ENCODE data around the gene FBN1.

- no peak for TF ChIP-seq ZZZ3 (IDR thresholded peaks at IDR 0.05; ENCODE audit: control insufficient read depth, insufficient read length, low read depth)
- TF ChIP-seq HCFC1 (IDR thresholded peaks at IDR 0.05; ENCODE audit: low read length) = no peak
- TF ChIP-seq, protein P1, sequence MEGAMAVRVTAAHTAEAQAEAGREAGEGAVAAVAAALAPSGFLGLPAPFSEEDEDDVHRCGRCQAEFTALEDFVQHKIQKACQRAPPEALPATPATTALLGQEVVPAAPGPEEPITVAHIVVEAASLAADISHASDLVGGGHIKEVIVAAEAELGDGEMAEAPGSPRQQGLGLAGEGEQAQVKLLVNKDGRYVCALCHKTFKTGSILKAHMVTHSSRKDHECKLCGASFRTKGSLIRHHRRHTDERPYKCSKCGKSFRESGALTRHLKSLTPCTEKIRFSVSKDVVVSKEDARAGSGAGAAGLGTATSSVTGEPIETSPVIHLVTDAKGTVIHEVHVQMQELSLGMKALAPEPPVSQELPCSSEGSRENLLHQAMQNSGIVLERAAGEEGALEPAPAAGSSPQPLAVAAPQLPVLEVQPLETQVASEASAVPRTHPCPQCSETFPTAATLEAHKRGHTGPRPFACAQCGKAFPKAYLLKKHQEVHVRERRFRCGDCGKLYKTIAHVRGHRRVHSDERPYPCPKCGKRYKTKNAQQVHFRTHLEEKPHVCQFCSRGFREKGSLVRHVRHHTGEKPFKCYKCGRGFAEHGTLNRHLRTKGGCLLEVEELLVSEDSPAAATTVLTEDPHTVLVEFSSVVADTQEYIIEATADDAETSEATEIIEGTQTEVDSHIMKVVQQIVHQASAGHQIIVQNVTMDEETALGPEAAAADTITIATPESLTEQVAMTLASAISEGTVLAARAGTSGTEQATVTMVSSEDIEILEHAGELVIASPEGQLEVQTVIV (IDR thresholded peaks at IDR 0.05; ENCODE audit: borderline replicate concordance, partially characterized antibody) = no peak
- TF ChIP-seq, protein P2, sequence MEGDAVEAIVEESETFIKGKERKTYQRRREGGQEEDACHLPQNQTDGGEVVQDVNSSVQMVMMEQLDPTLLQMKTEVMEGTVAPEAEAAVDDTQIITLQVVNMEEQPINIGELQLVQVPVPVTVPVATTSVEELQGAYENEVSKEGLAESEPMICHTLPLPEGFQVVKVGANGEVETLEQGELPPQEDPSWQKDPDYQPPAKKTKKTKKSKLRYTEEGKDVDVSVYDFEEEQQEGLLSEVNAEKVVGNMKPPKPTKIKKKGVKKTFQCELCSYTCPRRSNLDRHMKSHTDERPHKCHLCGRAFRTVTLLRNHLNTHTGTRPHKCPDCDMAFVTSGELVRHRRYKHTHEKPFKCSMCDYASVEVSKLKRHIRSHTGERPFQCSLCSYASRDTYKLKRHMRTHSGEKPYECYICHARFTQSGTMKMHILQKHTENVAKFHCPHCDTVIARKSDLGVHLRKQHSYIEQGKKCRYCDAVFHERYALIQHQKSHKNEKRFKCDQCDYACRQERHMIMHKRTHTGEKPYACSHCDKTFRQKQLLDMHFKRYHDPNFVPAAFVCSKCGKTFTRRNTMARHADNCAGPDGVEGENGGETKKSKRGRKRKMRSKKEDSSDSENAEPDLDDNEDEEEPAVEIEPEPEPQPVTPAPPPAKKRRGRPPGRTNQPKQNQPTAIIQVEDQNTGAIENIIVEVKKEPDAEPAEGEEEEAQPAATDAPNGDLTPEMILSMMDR (IDR thresholded peaks at IDR 0.05 in 2 of 3, conservative IDR thresholded peaks at IDR 0.05 in 1 of 3; ENCODE audit: control insufficient read depth in 2 of 3, extremely low read depth in 1 of 3, insufficient read depth in 1 of 3, low read depth in 3 of 3, low read length in 3 of 3) = no peak
Observed at GRCh38 chr15:48584812-48585563, 60.5 kb downstream of the FBN1 start.
